ENCODE measurements around the gene BANF2. TPM values are rescaled to one million over a fixed set of nuclear protein-coding genes. Genes with fewer than 3 reads are reported as not detected.
A peak's percentile ranks its signal among the peaks of the same experiment; 100 is the strongest.

The BANF2 gene
- total and polyA plus RNA-seq, 5 experiments from 2014 or later: not detected

GRCh38 chr20:17679941-17680835 is 19.6 kb upstream of the BANF2 start:
- Mint-ChIP-seq H3K4me1 (peaks cover 18 to 29% (median 23%) of the 10 kb centered on the region in 4 donors), H3K4me3 (peak overlapping the region; percentile 71 to 91 (median 81)), H3K9me3 (no peaks in the 10 kb centered on the region), H3K36me3 (peaks cover 0 to 14% (median 0%) of the 10 kb centered on the region in 3 donors), H3K27ac (peak overlapping the region; percentile 60 to 90 (median 81)), H3K27me3 (peaks cover 2 to 15% (median 9%) of the 10 kb centered on the region in 5 donors)
- POLR2A ChIA-PET: interaction anchor here (1.3 kb wide), 1 partner anchor 109 kb away, joined by 5 read pairs; no protein-coding TSS in a partner anchor
- DNase-seq (peak in 2 of 10 donors; percentile 11 to 30), ATAC-seq (no peak)

GRCh38 chr20:17680836-17681725 is 18.7 kb upstream of the BANF2 start:
- Mint-ChIP-seq H3K4me1 (peaks cover 12 to 29% (median 21%) of the 10 kb centered on the region in 4 donors), H3K4me3 (peak overlapping the region; percentile 71 to 91 (median 81)), H3K36me3 (peaks cover 0 to 8% (median 0%) of the 10 kb centered on the region in 3 donors), H3K9me3 (no peaks in the 10 kb centered on the region), H3K27me3 (peaks cover 6 to 22% (median 16%) of the 10 kb centered on the region in 5 donors), H3K27ac (peak overlapping the region in 8 of 10 donors; percentile 40 to 90 (median 80))
- POLR2A ChIA-PET: interaction anchor here (1.5 to 2.3 kb wide), 3 partner anchors 278 to 607 kb away, joined by 3 to 25 read pairs (median 6); partner anchors contain the start of genes MGME1, SNX5 and ZNF133
- ATAC-seq (peak; percentile 17 to 39), DNase-seq (peak; percentile 57 to 87 (median 76))

GRCh38 chr20:17681726-17682102 is 18.1 kb upstream of the BANF2 start:
- Mint-ChIP-seq H3K4me3 (peak overlapping the region in 9 of 10 donors; percentile 79 to 93 (median 89)), H3K27ac (peak overlapping the region in 5 of 10 donors; percentile 34 to 90 (median 73)), H3K4me1 (peaks cover 12 to 29% (median 19%) of the 10 kb centered on the region in 4 donors), H3K36me3 (peaks cover 0 to 3% (median 0%) of the 10 kb centered on the region in 3 donors), H3K27me3 (peaks cover 10 to 27% (median 21%) of the 10 kb centered on the region in 5 donors), H3K9me3 (no peaks in the 10 kb centered on the region)
- POLR2A ChIA-PET: interaction anchor here (0.6 to 2.3 kb wide), 10 partner anchors 71 to 826 kb away, joined by 3 to 25 read pairs (median 6); partner anchors contain the start of genes DSTN, KAT14, MGME1 and PET117
- DNase-seq (peak in 1 of 10 donors; percentile 40), ATAC-seq (peak; percentile 0 to 4)

GRCh38 chr20:17682103-17682888 is 17.5 kb upstream of the BANF2 start, which contains the start of gene RRBP1:
TSS of gene RRBP1 (minus strand) at chr20:17682242. CDS start at chr20:17660507, 21,735 bp downstream.
- H3K4me1 Mint-ChIP-seq: peaks cover 12 to 29% (median 19%) of the 10 kb centered on the region in 4 donors
- peak within 1 kb of the TSS; percentile 80 to 93 (median 89) for H3K4me3 Mint-ChIP-seq
- POLR2A ChIA-PET: interaction anchor here (0.6 to 2.3 kb wide), 11 partner anchors 72 to 1112 kb away, joined by 3 to 25 read pairs (median 5); partner anchors contain the start of genes DSTN, KAT14, MGME1 and PET117

GRCh38 chr20:17682889-17683198 is 16.9 kb upstream of the BANF2 start:
- POLR2A ChIA-PET: interaction anchor here (0.7 to 2.3 kb wide), 8 partner anchors 72 to 1111 kb away, joined by 4 to 25 read pairs (median 7); partner anchors contain the start of genes DSTN, KAT14, MGME1 and PET117
- H3K36me3 Mint-ChIP-seq: no peaks in the 10 kb centered on the region
- ATAC-seq (no peak), DNase-seq (no peak)
- H3K4me3 Mint-ChIP-seq: peak overlapping the region; percentile 80 to 93 (median 89)
- peaks cover 12 to 29% (median 19%) of the 10 kb centered on the region in 4 donors for H3K4me1 Mint-ChIP-seq
- no peaks in the 10 kb centered on the region for H3K9me3 Mint-ChIP-seq
- peaks cover 15 to 39% (median 32%) of the 10 kb centered on the region in 5 donors for H3K27me3 Mint-ChIP-seq
- peak overlapping the region; percentile 34 to 93 (median 90) for H3K27ac Mint-ChIP-seq

More at GRCh38 chr20:17682103-17682888, 17.5 kb upstream of the BANF2 start, which contains the start of gene RRBP1:
- ATAC-seq (peak; percentile 93), DNase-seq (peak; percentile 93 to 98 (median 96))
- Mint-ChIP-seq H3K36me3 (peaks cover 0 to 3% (median 0%) of the 10 kb centered on the region in 3 donors), H3K27me3 (peaks cover 10 to 33% (median 26%) of the 10 kb centered on the region in 5 donors), H3K27ac (peak within 1 kb of the TSS; percentile 34 to 93 (median 90)), H3K9me3 (no peaks in the 10 kb centered on the region)

DNA sequence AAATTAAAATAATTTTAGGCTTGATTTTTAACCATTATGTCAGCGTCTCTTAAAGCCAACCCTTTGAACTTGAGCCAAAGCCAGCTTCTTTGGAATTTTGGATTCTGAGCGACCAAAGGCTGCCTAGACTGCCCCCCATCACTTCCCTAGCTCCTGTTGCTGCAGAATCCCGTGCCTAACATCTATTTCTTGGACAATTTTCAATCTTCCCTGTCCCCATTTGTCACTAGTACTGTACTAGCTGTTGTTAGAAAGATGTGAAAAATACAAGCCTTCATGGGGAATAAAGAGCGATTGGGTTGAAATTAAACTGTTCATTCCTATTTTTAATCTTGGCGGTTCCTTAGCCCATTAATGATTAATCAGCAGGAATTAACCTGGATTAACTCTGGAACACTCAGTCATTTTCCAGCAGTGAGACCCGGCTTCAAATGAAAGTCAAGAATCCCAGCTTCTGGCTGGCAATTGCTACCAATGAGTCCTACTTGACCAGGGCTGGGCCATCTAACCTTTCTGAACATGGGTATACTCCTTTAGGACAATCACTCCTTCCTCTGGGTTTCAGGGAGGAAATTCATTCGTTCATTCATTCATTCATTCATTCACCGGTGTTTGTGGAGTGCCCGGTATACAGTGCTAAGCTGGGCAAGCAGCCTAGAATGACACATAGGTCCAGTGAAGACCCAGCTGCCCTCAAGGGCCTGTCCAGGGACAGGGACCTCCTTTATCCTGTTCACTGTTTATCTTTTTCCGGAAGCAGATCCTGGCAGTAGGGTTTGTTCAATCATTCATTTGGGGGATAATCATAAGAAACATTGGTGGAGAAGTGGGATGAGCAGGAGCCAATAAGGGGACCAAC is 16.3 kb upstream of the BANF2 start:
- ATAC-seq: no peak
- Mint-ChIP-seq H3K36me3 (no peaks in the 10 kb centered on the region), H3K27ac (peak overlapping the region in 4 of 10 donors; percentile 34 to 79 (median 70)), H3K4me1 (peaks cover 13 to 26% (median 19%) of the 10 kb centered on the region in 4 donors), H3K4me3 (peak overlapping the region; percentile 65 to 93 (median 89)), H3K27me3 (peaks cover 17 to 45% (median 35%) of the 10 kb centered on the region in 5 donors), H3K9me3 (no peaks in the 10 kb centered on the region)
- POLR2A ChIA-PET: interaction anchor here (1.2 to 2.3 kb wide), 6 partner anchors 73 to 824 kb away, joined by 5 to 25 read pairs (median 8); partner anchors contain the start of genes DSTN, KAT14, MGME1 and PET117
- no peak for DNase-seq

GRCh38 chr20:17684077-17684888 is 15.5 kb upstream of the BANF2 start:
- no peak for DNase-seq

DNA sequence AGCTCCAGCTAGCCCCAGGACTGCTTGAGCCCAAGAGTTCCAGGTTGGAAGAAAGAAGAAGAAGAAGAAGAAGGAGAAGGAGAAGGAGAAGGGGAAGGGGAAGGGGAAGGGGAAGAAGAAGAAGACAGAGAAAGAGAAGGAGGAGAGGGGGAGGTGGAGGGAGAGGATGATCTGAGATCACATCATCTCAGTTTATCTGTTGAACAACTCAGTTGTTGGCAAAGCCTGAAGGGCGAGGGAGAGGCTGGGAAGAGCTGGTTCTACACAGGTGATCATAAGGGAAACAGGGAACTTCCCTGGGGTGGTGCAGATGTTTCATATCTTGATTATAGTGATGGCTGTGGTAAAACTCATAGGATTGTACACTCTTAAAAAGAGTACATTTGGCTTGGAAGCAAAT is 14.6 kb upstream of the BANF2 start:
- peaks cover 20 to 51% (median 41%) of the 10 kb centered on the region in 5 donors for H3K27me3 Mint-ChIP-seq
- no peak overlapping the region for H3K4me3 Mint-ChIP-seq

More at GRCh38 chr20:17684077-17684888, 15.5 kb upstream of the BANF2 start:
- no peak for ATAC-seq
- H3K4me1 Mint-ChIP-seq: peaks cover 13 to 21% (median 19%) of the 10 kb centered on the region in 4 donors
- POLR2A ChIA-PET: no interaction called here
- no peaks in the 10 kb centered on the region for H3K9me3 Mint-ChIP-seq
- H3K36me3 Mint-ChIP-seq: no peaks in the 10 kb centered on the region
- H3K27me3 Mint-ChIP-seq: peaks cover 18 to 50% (median 40%) of the 10 kb centered on the region in 5 donors
- H3K4me3 Mint-ChIP-seq: peak overlapping the region in 5 of 10 donors; percentile 9 to 78 (median 39)
- H3K27ac Mint-ChIP-seq: no peak overlapping the region

DNA sequence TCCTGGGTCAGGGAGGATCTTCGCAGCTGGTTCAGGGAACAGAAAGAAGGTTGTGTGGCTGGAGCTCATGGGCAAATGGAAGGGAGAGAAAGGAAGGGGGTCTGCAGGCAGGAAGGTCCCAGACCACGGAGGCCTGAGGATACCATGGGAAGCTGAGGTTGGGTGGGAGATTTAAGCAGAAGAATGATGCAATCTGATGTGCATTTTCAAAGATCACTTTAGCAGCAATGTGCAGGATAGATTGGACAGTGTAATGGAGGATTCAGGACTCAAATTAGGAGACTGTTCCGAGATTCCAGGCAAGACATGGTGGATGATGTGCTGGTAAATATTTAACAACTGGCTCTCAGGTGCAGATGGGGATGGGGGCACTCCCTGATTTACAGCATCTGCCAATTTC is 12.0 kb upstream of the BANF2 start:
- POLR2A ChIA-PET: no interaction called here
- DNase-seq: no peak
- ATAC-seq: no peak
- Mint-ChIP-seq H3K27ac (no peak overlapping the region), H3K4me3 (peak overlapping the region in 1 of 10 donors; percentile 19), H3K27me3 (peaks cover 32 to 75% (median 58%) of the 10 kb centered on the region in 5 donors), H3K36me3 (peaks cover 0 to 12% (median 0%) of the 10 kb centered on the region in 3 donors), H3K4me1 (peaks cover 3 to 5% (median 4%) of the 10 kb centered on the region in 4 donors), H3K9me3 (peaks cover 0 to 19% (median 0%) of the 10 kb centered on the region in 9 donors)

More for the DNA sequence above, 14.6 kb upstream of the BANF2 start:
- Mint-ChIP-seq H3K4me1 (peaks cover 10 to 13% (median 12%) of the 10 kb centered on the region in 4 donors), H3K9me3 (peaks cover 0 to 7% (median 0%) of the 10 kb centered on the region in 9 donors), H3K27ac (no peak overlapping the region), H3K36me3 (peaks cover 0 to 1% (median 0%) of the 10 kb centered on the region in 3 donors)
- POLR2A ChIA-PET: no interaction called here
- DNase-seq: no peak
- no peak for ATAC-seq
